ENCODE results near the gene SULT1B1.

Gene SULT1B1

DNA sequence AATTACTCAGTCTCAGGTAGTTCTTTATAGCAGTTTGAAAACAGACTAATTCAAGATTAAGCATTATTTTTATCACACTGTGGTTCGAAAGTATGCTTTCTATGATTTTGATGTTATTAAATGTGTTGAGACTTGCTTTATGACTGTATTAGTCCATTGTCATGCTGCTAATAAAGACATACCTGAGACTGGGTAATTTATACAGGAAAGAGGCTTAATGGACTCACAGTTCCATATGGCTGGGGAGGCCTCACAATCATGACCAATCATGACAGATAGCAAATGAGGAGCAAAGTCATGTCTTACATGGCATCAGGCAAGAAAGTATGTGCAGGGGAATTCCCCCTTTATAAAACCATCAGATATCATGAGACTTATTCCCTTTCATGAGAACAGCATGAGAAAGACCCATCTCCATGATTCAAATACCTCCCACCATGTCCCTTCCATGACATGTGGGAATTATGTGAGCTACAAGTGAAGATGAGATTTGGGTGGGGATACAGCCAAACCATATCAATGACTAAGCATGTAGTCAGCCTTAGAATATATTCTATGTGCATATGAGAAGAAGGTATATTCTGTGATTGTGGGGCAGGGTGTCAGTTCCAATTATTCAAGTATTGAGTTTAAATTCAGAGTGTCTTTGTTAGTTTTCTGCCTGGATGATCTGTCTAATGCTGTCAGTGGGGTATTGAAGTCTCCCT lies 62.7 kb downstream of the SULT1B1 start:
- no peak for DNase-seq (ENCODE audit: low read depth)

- no peak for DNase-seq (ENCODE audit: low read depth)
Observed at GRCh38 chr4:69689599-69689998, 70.8 kb downstream of the SULT1B1 start.

DNA sequence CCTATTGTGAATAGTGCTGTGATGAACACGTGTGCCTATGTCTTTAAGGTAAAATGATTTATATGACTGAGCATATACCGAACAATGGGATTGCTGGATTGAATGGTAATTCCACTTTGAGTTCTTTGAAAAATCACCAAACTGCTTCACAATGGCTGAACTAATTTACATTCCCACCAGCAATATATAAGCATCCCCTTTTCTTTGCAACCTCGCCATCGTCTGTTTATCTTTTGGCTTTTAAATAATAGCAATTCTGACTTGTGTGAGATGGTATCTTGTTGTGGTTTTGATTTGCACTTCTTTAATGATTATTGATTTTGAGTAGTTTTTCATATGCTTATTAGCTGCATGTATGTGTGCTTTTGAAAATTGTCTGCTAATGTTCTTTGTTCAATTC lies 75.6 kb downstream of the SULT1B1 start:
- DNase-seq (ENCODE audit: low read depth) = no peak

All from activated T-helper 9 cell treated with anti-CD3 and anti-CD28 coated beads, Interleukin-2, amount 50 U/mL, for 16 hours (primary cell).